Endothelial cell (in vitro differentiated cells): Measurements from ENCODE around the gene LMO7. TPM values are rescaled to one million over a fixed set of nuclear protein-coding genes. Genes with fewer than 3 reads are reported as not detected.

Experiments
- DNase-seq: peaks from one replicate; pipeline ENCODE4 v3.0.0; 2021; ENCODE audit warnings: low spot score
- H3K27ac Mint-ChIP-seq: one replicate; pipeline ENCODE4 v1.8.0; 2021; ENCODE audit warnings: mixed read lengths, inconsistent platforms; ENCODE audit not compliant: unreplicated experiment
- H3K27me3 Mint-ChIP-seq: one replicate; pipeline ENCODE4 v1.8.0; 2021; ENCODE audit warnings: mild to moderate bottlenecking, moderate library complexity, mixed read lengths, inconsistent platforms; ENCODE audit not compliant: unreplicated experiment
- H3K36me3 Mint-ChIP-seq: one replicate; pipeline ENCODE4 v1.8.0; 2021; ENCODE audit warnings: mild to moderate bottlenecking, low read depth, mixed read lengths, inconsistent platforms; ENCODE audit not compliant: unreplicated experiment
- H3K4me1 Mint-ChIP-seq: one replicate; pipeline ENCODE4 v1.8.0; 2021; ENCODE audit warnings: mild to moderate bottlenecking, mixed read lengths, inconsistent platforms; ENCODE audit not compliant: unreplicated experiment
- H3K4me3 Mint-ChIP-seq: one replicate; pipeline ENCODE4 v1.8.0; 2021; ENCODE audit warnings: mild to moderate bottlenecking, mixed read lengths, inconsistent platforms; ENCODE audit not compliant: unreplicated experiment
- H3K9me3 Mint-ChIP-seq: one replicate; pipeline ENCODE4 v1.8.0; 2021; ENCODE audit warnings: mixed read lengths, inconsistent platforms; ENCODE audit not compliant: unreplicated experiment
- CTCF ChIP-seq: fragments of 200-600 bp; sonication (generic); IDR thresholded peaks from one replicate; pipeline ENCODE4 v1.5.0; 2021; ENCODE audit warnings: antibody characterized with exemption; ENCODE audit not compliant: unreplicated experiment
- total RNA-seq: library from RNA; stranded (reverse); fragmentation: NEBNext Ultra II Directional; extraction: Animal tissue kit (Norgen Biotek cat#: 25700); gene quantifications from one replicate; pipeline ENCODE4 v1.2.1, GENCODE V29; 2021; ENCODE audit not compliant: unreplicated experiment

LMO7 gene
- total RNA-seq, 1 donor from 2014 or later: 5.7 TPM

- no peak overlapping the region for H3K27ac Mint-ChIP-seq
- DNase-seq: no peak
- peaks cover 1% of the 10 kb centered on the region for H3K27me3 Mint-ChIP-seq
- no peaks in the 10 kb centered on the region for H3K36me3 Mint-ChIP-seq
- H3K4me1 Mint-ChIP-seq: no peaks in the 10 kb centered on the region
- no peak for TF ChIP-seq CTCF
- no peak overlapping the region for H3K4me3 Mint-ChIP-seq
- no peaks in the 10 kb centered on the region for H3K9me3 Mint-ChIP-seq
These were observed 246.1 kb downstream of the LMO7 start for GRCh38 chr13:75882261-75882660.

GRCh38 chr13:75889427-75889826, 253.3 kb downstream of the LMO7 start:
- Mint-ChIP-seq H3K4me1 (no peaks in the 10 kb centered on the region), H3K4me3 (no peak overlapping the region), H3K36me3 (no peaks in the 10 kb centered on the region), H3K27ac (no peak overlapping the region), H3K9me3 (no peaks in the 10 kb centered on the region), H3K27me3 (peaks cover 1% of the 10 kb centered on the region)
- no peak for DNase-seq
- TF ChIP-seq CTCF: no peak

GRCh38 chr13:75895168-75895567, 259.0 kb downstream of the LMO7 start:
- Mint-ChIP-seq H3K27ac (no peak overlapping the region), H3K4me1 (no peaks in the 10 kb centered on the region), H3K36me3 (no peaks in the 10 kb centered on the region), H3K9me3 (no peaks in the 10 kb centered on the region), H3K4me3 (no peak overlapping the region), H3K27me3 (no peaks in the 10 kb centered on the region)
- no peak for DNase-seq
- TF ChIP-seq CTCF: no peak

GRCh38 chr13:75896271-75896670, 260.1 kb downstream of the LMO7 start:
- Mint-ChIP-seq H3K36me3 (no peaks in the 10 kb centered on the region), H3K27me3 (no peaks in the 10 kb centered on the region), H3K4me3 (no peak overlapping the region), H3K27ac (no peak overlapping the region), H3K9me3 (no peaks in the 10 kb centered on the region), H3K4me1 (no peaks in the 10 kb centered on the region)
- DNase-seq: no peak
- TF ChIP-seq CTCF: no peak

- Mint-ChIP-seq H3K27ac (no peak overlapping the region), H3K4me1 (no peaks in the 10 kb centered on the region), H3K9me3 (no peaks in the 10 kb centered on the region), H3K36me3 (no peaks in the 10 kb centered on the region), H3K4me3 (no peak overlapping the region), H3K27me3 (no peaks in the 10 kb centered on the region)
- TF ChIP-seq CTCF: no peak
- DNase-seq: no peak
These were observed 261.3 kb downstream of the LMO7 start for GRCh38 chr13:75897386-75897785.
